ENCODE results near the gene CACNB3. TPM values are rescaled to one million over a fixed set of nuclear protein-coding genes. Genes with fewer than 3 reads are reported as not detected.

Gene CACNB3
- total and polyA plus RNA-seq, 2 of the 8 experiments (the other 6 are each of a cell fraction or from before 2014, with no cell fraction given) = 12.5 to 16.0 TPM

DNA sequence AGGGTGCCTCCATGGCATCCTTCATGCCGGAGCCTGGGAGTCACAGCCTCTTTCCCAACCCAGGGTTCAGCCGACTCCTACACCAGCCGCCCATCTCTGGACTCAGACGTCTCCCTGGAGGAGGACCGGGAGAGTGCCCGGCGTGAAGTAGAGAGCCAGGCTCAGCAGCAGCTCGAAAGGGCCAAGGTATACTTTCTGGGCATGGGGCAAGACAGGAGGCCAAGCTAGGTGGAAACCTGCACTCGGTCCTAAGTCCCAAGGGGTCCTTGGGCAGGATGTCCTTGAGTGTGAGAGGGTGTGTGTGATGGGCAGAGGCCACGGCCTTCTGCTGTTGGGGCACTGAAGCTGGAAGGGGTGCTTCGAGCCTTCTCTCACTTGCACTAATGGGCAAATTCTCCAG lies 5.0 kb downstream of the CACNB3 start (continued):
- TF ChIP-seq SAP30 (IDR thresholded peaks at IDR 0.05; ENCODE audit: insufficient read depth, insufficient replicate concordance, low read length) (no peak), CEBPB (IDR thresholded peaks at IDR 0.05; ENCODE audit: low read depth, low read length) (no peak), KDM5A (IDR thresholded peaks at IDR 0.05; ENCODE audit: low read length) (no peak), KDM4A (IDR thresholded peaks at IDR 0.05; ENCODE audit: low read depth, low read length, severe bottlenecking) (no peak), CBX5 (IDR thresholded peaks at IDR 0.05; ENCODE audit: low read depth, low read length) (no peak), EGR1 (IDR thresholded peaks at IDR 0.05; ENCODE audit: borderline replicate concordance, low read depth, low read length) (no peak)
- TF ChIP-seq, protein P1, sequence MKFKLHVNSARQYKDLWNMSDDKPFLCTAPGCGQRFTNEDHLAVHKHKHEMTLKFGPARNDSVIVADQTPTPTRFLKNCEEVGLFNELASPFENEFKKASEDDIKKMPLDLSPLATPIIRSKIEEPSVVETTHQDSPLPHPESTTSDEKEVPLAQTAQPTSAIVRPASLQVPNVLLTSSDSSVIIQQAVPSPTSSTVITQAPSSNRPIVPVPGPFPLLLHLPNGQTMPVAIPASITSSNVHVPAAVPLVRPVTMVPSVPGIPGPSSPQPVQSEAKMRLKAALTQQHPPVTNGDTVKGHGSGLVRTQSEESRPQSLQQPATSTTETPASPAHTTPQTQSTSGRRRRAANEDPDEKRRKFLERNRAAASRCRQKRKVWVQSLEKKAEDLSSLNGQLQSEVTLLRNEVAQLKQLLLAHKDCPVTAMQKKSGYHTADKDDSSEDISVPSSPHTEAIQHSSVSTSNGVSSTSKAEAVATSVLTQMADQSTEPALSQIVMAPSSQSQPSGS (IDR thresholded peaks at IDR 0.05; ENCODE audit: low read length) = no peak

Data from H1 (cell line).